ENCODE results near the gene CD6. TPM values are rescaled to one million over a fixed set of nuclear protein-coding genes. Genes with fewer than 3 reads are reported as not detected.

CD6 gene
- total RNA-seq, 1 donor from 2014 or later = not detected

DNA sequence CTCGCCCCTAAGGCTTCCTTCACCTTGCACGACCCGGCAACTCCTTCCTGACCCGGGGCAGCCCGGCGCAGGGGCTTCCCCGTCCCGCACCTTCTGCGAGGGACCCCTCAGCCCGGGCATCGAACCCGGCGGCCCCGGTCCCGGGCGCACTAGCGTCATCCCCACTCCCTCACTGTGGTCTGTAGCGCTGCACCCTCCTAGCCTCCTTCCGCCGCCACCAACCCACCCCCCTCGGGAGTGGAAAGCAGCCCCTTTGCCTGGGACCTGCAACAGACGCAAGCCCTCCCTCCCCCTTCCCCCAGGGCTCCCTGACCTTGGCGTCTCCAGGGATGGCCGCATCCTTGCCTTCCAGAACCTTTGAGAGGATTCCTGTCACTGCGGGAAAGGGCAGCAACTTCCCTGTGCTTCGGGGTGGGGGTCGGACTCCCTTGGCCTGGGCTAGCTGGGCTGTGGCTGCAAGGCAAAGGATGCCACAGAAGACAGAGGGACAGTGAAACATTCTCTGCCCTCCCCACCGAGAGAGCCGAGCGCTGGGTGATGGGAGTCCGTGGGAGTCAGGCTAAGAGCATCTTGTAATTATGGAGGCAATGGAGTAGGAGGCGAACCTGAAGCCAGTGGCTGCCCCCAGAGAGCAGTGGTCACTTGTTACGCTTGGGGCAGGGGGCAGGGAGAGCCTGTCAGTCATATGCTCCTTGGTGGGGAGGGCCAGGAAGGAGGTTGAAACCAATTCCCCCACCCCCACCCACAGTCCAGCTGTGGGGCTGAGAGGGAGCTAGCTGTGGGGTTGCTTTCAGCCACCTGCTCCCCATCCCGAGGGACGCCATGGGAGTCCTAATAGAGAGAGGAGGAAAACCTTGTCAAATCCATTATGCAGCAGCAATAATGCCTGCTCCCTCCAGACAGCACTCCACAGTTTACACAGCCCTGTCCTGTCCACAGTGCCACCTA, 46.3 kb upstream of the CD6 start:
- no peak for TF ChIP-seq EZH2phosphoT487 (IDR thresholded peaks at IDR 0.05)
- H3K4me3 ChIP-seq = peak overlapping the region; percentile 90
- peak overlapping the region; percentile 80 for H2AFZ ChIP-seq (replicated peaks)
- no peaks in the 10 kb centered on the region for H3K9me3 Mint-ChIP-seq
- no peaks in the 10 kb centered on the region for H3K9me3 ChIP-seq (ENCODE audit: low read depth)
- peaks cover 28% of the 10 kb centered on the region for H3K36me3 Mint-ChIP-seq
- no peaks in the 10 kb centered on the region for H3K27me3 ChIP-seq
- H3K4me1 Mint-ChIP-seq = peaks cover 32% of the 10 kb centered on the region
- H4K20me1 ChIP-seq (ENCODE audit: low read depth) = peaks cover 25% of the 10 kb centered on the region
- H3K27ac ChIP-seq = no peak overlapping the region
- H3K27me3 Mint-ChIP-seq (ENCODE audit: insufficient read depth, low read depth) = peaks cover 2% of the 10 kb centered on the region
- peak overlapping the region; percentile 97 for H3K4me3 Mint-ChIP-seq
- DNase-seq (ENCODE audit: low spot score) = peak; percentile 41
- peaks cover 6% of the 10 kb centered on the region for H3K4me1 ChIP-seq
- H3K27ac Mint-ChIP-seq = peak overlapping the region; percentile 87
- H3F3A ChIP-seq (ENCODE audit: low read depth) = no peaks in the 10 kb centered on the region
- peak overlapping the region; percentile 93 for H3K4me2 ChIP-seq
- peak overlapping the region; percentile 49 for H3K9ac ChIP-seq
- H3K36me3 ChIP-seq = no peaks in the 10 kb centered on the region
- peaks cover 16% of the 10 kb centered on the region for H3K79me2 ChIP-seq (ENCODE audit: low read depth)

- Mint-ChIP-seq H3K4me1 (peaks cover 32% of the 10 kb centered on the region), H3K27me3 (ENCODE audit: insufficient read depth, low read depth) (peaks cover 2% of the 10 kb centered on the region), H3K9me3 (no peaks in the 10 kb centered on the region), H3K27ac (no peak overlapping the region), H3K36me3 (peaks cover 23% of the 10 kb centered on the region), H3K4me3 (peak overlapping the region; percentile 97)
- TF ChIP-seq EZH2phosphoT487 (IDR thresholded peaks at IDR 0.05) (no peak), EZH2 (IDR thresholded peaks at IDR 0.05) (no peak), CTCF (IDR thresholded peaks at IDR 0.05) (no peak)
- Histone ChIP-seq H3K79me2 (ENCODE audit: low read depth) (peaks cover 16% of the 10 kb centered on the region), H3K4me3 (peak overlapping the region; percentile 90), H4K20me1 (ENCODE audit: low read depth) (peaks cover 25% of the 10 kb centered on the region), H3K9ac (no peak overlapping the region), H3K27ac (no peak overlapping the region), H3K4me1 (peaks cover 6% of the 10 kb centered on the region), H3F3A (ENCODE audit: low read depth) (no peaks in the 10 kb centered on the region), H3K36me3 (no peaks in the 10 kb centered on the region), H3K4me2 (peak overlapping the region; percentile 93), H3K27me3 (no peaks in the 10 kb centered on the region), H2AFZ (replicated peaks) (no peak overlapping the region), H3K9me3 (ENCODE audit: low read depth) (no peaks in the 10 kb centered on the region)
- DNase-seq (ENCODE audit: low spot score) = no peak
These were observed 45.6 kb upstream of the CD6 start for GRCh38 chr11:60925868-60926267.

DNA sequence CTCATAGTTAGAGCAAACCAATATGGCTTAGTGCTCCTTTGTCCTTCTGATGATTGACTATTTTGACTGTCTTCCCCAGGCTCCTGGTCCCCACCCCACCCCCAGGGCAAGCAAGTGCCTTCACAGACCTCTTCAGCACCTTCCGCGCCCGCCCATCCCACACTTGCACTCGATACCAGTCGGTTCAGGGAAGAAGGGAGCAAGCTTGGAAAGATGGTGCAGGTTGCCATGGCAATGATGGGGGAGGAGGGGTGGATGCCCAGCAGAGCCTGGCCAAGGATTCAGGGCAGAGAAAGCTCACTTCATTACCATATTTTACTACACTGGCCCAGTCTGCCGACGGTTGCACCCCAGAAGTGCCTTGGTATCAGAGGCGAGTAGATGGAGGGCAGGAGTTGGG, 45.0 kb upstream of the CD6 start:
- DNase-seq (ENCODE audit: low spot score) = no peak
- Mint-ChIP-seq H3K27ac (peak overlapping the region; percentile 33), H3K9me3 (no peaks in the 10 kb centered on the region), H3K36me3 (peaks cover 24% of the 10 kb centered on the region), H3K27me3 (ENCODE audit: insufficient read depth, low read depth) (peaks cover 2% of the 10 kb centered on the region), H3K4me1 (peaks cover 32% of the 10 kb centered on the region), H3K4me3 (peak overlapping the region; percentile 97)
- H2AFZ ChIP-seq (replicated peaks) = no peak overlapping the region
- peaks cover 25% of the 10 kb centered on the region for H4K20me1 ChIP-seq (ENCODE audit: low read depth)
- H3K27me3 ChIP-seq = no peaks in the 10 kb centered on the region
- H3K4me3 ChIP-seq = no peak overlapping the region
- no peak overlapping the region for H3K9ac ChIP-seq
- H3K27ac ChIP-seq = no peak overlapping the region
- H3K79me2 ChIP-seq (ENCODE audit: low read depth) = peaks cover 16% of the 10 kb centered on the region
- H3K4me1 ChIP-seq = peaks cover 6% of the 10 kb centered on the region
- H3K9me3 ChIP-seq (ENCODE audit: low read depth) = no peaks in the 10 kb centered on the region
- no peak overlapping the region for H3K4me2 ChIP-seq
- H3K36me3 ChIP-seq = no peaks in the 10 kb centered on the region
- H3F3A ChIP-seq (ENCODE audit: low read depth) = no peaks in the 10 kb centered on the region
- TF ChIP-seq EZH2 (IDR thresholded peaks at IDR 0.05) (no peak), EZH2phosphoT487 (IDR thresholded peaks at IDR 0.05) (no peak), CTCF (IDR thresholded peaks at IDR 0.05) (no peak)
